Colonic mucosa (tissue), 4 donors: ENCODE results near the gene DXO. TPM values are rescaled to one million over a fixed set of nuclear protein-coding genes. Genes with fewer than 3 reads are reported as not detected.

Experiments used
- DNase-seq: peaks from one replicate; pipeline ENCODE4 v3.0.0-alpha.2; 2020
- H3K27ac ChIP-seq: fragments of 200-600 bp; one replicate; pipeline ENCODE4 v1.8.0; 2021
- H3K27me3 ChIP-seq: fragments of 200-600 bp; one replicate; pipeline ENCODE4 v1.8.0; 2021
- H3K36me3 ChIP-seq: fragments of 200-600 bp; one replicate; pipeline ENCODE4 v1.8.0; 2021
- H3K4me1 ChIP-seq: fragments of 200-600 bp; one replicate; pipeline ENCODE4 v1.8.0; 2021; ENCODE audit warnings: mild to moderate bottlenecking
- H3K4me3 ChIP-seq: fragments of 200-600 bp; one replicate; pipeline ENCODE4 v1.8.0; 2021
- H3K9ac ChIP-seq, 2 donors: one replicate each; pipeline ENCODE4 v1.7.0; 2013; ENCODE audit warnings: control low read depth in 2 of 2, low read depth in 2 of 2, low read length in 2 of 2
- H3K9me3 ChIP-seq: fragments of 200-600 bp; one replicate; pipeline ENCODE4 v1.8.0; 2021
- intact Hi-C: fragments of 100-400 bp; cut with DNase I; formaldehyde crosslinking; loops from one replicate; pipeline ENCODE4 v1.14.1; 2022
- total RNA-seq, 2 donors: library from RNA; stranded (reverse); fragmentation: NEBNext Ultra II Directional in 1 of 2; extraction: Animal tissue kit (Norgen Biotek cat#: 25700) in 1 of 2; gene quantifications; one replicate each; pipeline ENCODE4 v1.2.1, GENCODE V29; 2021
- TF ChIP-seq, protein P1 (sequence below): fragments of 200-600 bp; IDR thresholded peaks from one replicate; pipeline ENCODE4 v1.8.0; 2022; ENCODE audit warnings: antibody characterized with exemption, mild to moderate bottlenecking
- donor health status: healthy.
- donor health status: DM: no; HTN: no; CAD: no.
- donor health status: DM: no; HTN: no; CAD: no.

The DXO gene
- total RNA-seq, 2 donors from 2014 or later = 13.0 to 16.1 TPM

DNA sequence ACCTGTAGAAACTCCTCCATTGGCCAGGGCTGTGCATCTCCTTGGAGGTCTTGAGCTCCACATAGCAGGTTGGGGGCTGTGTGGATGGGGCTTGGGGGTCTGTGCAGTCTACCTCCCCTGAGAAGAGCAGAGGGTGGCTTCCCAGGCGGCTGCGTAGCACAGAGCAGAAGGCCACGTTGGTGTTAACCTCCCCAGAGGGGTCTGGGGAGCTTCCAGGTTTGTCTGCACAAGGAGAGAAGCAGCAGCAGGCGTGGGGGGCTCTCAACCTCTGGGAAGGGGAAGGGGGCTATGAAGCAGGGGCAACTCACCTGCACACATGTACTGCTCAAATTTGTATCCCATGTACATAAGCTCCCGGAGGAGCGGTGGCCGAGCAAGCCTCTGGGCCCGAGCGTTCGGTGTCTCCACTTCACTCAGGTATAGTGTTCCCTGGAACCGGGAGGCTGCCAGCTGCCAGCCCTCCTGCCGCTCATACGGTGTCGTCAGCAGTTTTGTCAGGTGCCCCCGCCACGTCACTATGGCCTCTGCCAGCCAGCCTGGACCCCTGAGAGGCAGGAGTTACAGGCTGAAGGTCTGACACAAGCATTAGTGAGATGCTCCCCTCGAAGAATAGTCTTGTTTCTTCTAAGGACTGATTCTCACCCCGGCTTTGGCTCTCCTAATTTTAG lies 1.2 kb downstream of the DXO start:
- no peaks in the 10 kb centered on the region for H3K27me3 ChIP-seq
- TF ChIP-seq, protein P1, sequence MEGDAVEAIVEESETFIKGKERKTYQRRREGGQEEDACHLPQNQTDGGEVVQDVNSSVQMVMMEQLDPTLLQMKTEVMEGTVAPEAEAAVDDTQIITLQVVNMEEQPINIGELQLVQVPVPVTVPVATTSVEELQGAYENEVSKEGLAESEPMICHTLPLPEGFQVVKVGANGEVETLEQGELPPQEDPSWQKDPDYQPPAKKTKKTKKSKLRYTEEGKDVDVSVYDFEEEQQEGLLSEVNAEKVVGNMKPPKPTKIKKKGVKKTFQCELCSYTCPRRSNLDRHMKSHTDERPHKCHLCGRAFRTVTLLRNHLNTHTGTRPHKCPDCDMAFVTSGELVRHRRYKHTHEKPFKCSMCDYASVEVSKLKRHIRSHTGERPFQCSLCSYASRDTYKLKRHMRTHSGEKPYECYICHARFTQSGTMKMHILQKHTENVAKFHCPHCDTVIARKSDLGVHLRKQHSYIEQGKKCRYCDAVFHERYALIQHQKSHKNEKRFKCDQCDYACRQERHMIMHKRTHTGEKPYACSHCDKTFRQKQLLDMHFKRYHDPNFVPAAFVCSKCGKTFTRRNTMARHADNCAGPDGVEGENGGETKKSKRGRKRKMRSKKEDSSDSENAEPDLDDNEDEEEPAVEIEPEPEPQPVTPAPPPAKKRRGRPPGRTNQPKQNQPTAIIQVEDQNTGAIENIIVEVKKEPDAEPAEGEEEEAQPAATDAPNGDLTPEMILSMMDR = no peak
- H3K9ac ChIP-seq = peak overlapping the region; percentile 72 to 82
- H3K4me1 ChIP-seq = peaks cover 4% of the 10 kb centered on the region
- no peaks in the 10 kb centered on the region for H3K9me3 ChIP-seq
- intact Hi-C loops = no loop called here
- H3K27ac ChIP-seq = peak overlapping the region; percentile 94
- H3K36me3 ChIP-seq = no peaks in the 10 kb centered on the region
- DNase-seq = no peak
- no peak overlapping the region for H3K4me3 ChIP-seq

DNA sequence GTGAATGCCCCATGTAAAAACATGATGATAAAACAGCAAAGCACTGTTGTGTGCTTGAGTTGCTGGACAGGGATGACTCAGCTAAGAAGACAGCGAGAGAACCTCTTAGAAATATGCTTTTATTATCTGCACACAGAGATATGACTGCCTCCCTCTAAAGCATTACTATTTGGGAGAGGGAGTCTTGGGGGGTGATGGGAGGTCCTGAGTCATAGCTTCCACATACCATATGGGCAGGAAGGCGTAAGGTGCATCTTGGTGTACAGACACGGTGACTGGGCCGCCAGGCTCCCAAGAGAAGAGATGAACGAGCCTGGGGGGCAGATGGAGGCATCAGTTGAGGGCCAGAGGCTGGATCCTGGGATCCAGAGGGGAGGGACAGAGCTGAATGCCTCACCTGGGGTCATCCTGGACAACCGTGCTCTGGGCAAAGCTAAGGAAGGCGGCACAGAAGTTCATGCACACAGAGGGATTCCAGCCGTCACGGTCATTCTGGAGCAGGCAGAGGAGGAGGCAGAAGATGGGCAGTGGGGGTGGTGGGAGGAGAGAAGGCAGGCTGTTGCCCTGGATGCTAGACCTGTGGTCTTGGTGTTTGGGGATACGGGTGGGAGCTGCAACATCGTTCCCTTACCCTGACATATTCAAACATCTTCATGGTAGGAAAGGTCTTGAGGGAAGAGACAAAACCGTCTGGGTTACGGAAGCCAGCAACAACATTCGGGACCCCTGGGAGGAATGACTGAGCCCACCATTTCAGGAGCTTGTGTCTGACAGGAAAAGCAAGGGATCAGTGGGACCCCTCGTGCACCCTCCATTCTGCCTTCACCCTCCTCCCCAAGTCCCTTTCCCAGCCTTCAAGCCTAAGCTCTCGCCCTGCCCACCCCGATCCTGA lies 2.0 kb downstream of the DXO start:
- intact Hi-C loops = no loop called here
- no peak for DNase-seq

DNA sequence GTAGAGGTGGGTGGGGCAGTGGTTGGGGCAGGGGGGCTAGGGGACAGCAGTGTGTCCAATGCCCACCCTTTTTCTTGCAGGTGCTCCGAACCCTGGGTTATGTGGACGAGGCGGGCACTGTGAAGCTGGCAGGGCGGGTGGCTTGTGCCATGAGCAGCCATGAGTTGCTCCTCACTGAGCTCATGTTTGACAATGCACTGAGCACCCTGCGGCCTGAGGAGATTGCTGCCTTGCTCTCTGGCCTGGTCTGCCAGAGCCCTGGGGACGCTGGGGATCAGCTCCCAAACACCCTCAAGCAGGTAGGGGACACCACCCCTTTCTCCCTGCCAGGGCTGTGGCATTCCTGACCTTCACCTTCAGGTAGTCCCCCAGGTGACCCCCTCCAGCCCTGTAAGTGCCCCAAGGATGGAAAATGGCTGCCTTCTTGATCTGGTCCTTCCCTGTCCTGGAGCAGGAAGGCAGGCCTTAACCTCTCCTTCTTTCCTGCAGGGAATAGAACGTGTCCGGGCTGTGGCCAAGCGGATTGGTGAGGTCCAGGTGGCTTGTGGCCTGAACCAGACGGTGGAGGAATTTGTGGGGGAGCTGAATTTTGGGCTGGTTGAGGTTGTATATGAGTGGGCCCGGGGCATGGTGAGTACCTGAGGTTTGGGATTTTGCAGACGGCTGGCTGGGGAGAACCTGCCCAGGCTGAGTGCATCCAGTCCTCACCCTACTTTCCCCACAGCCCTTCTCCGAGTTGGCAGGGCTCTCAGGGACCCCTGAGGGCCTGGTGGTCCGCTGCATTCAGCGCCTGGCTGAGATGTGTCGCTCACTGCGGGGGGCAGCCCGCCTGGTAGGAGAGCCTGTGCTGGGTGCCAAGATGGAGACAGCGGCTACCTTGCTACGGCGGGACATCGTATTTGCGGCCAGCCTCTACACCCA lies 2.9 kb downstream of the DXO start:
- Histone ChIP-seq H3K36me3 (peaks cover under 1% of the 10 kb centered on the region), H3K27me3 (no peaks in the 10 kb centered on the region), H3K27ac (no peak overlapping the region), H3K4me1 (peaks cover 4% of the 10 kb centered on the region), H3K4me3 (no peak overlapping the region), H3K9me3 (no peaks in the 10 kb centered on the region), H3K9ac (no peak overlapping the region)
- intact Hi-C loops = no loop called here
- DNase-seq = no peak
- TF ChIP-seq, protein P1 = no peak

More for the DNA sequence above, 2.0 kb downstream of the DXO start:
- H3K4me1 ChIP-seq = peaks cover 4% of the 10 kb centered on the region
- no peaks in the 10 kb centered on the region for H3K36me3 ChIP-seq
- no peak overlapping the region for H3K9ac ChIP-seq
- H3K4me3 ChIP-seq = no peak overlapping the region
- no peak overlapping the region for H3K27ac ChIP-seq
- TF ChIP-seq, protein P1 = no peak
- no peaks in the 10 kb centered on the region for H3K27me3 ChIP-seq
- no peaks in the 10 kb centered on the region for H3K9me3 ChIP-seq

DNA sequence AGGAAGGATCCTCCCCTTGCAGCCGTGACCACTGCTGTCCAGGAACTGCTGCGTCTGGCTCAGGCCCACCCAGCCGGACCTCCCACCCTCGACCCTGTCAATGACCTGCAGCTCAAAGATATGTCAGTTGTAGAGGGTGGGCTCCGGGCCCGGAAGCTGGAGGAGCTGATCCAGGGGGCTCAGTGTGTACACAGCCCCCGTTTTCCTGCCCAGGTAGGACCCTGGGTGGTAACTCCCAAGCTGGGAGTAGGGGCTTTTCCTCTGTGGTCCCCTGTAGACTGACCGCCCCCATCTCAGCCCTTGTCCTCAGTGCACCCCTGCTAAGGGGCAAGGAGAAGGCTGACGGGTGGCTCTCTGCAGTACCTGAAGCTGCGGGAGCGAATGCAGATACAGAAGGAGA lies 3.6 kb downstream of the DXO start:
- Histone ChIP-seq H3K9ac (no peak overlapping the region), H3K27ac (no peak overlapping the region), H3K9me3 (no peaks in the 10 kb centered on the region), H3K4me1 (peaks cover 4% of the 10 kb centered on the region), H3K36me3 (peaks cover 4% of the 10 kb centered on the region), H3K4me3 (no peak overlapping the region), H3K27me3 (no peaks in the 10 kb centered on the region)
- intact Hi-C loops = no loop called here
- TF ChIP-seq, protein P1 = no peak
- no peak for DNase-seq

DNA sequence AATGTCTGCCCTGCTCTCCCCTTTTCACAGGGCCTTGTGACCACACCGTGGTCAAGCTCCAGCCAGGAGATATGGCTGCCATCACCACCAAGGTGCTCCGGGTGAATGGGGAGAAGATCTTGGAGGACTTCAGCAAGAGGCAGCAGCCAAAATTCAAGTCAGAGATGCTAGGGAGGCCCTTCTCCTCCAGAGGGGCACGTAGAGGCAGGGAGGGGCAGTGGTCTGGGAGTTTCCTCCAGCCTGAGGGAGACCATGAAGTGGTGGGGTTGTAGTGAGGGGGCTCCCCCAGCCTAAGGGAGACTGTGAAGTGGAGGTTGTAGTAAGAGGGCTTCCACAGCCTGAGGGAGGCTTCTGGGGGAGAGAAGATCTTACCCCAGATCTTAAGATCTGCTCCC lies 4.0 kb downstream of the DXO start:
- Histone ChIP-seq H3K9me3 (no peaks in the 10 kb centered on the region), H3K4me1 (peaks cover 1% of the 10 kb centered on the region), H3K27me3 (no peaks in the 10 kb centered on the region), H3K9ac (no peak overlapping the region), H3K4me3 (no peak overlapping the region), H3K27ac (no peak overlapping the region), H3K36me3 (peaks cover 4% of the 10 kb centered on the region)
- no peak for DNase-seq
- intact Hi-C loops = no loop called here
- TF ChIP-seq, protein P1 = no peak
